ENCODE measurements around the gene ULK4. TPM values are rescaled to one million over a fixed set of nuclear protein-coding genes. Genes with fewer than 3 reads are reported as not detected.

Gene ULK4
- total and polyA plus RNA-seq, 2 donors (not counting 1 experiment from before 2014, with no cell fraction given): 9.1 to 9.7 TPM

DNA sequence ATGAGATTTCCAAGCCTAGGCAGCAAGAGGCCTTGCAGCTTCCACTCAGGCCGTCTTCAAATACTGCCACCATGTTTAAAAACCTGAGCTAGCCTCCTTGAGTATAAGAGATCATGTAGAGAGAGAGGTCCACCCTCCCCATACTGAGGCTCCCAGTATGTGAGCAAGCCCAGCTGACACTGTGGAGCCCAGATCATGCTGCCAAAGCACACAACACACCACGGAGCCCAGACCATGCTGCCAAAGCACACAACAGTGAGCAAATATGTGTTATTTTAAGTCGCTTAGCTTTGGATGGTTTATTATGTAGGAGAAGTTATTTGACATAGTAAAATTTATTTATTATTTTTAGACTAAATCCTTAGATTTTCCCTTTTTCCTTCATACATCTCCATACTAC lies 428.9 kb downstream of the ULK4 start:
- TF ChIP-seq, protein P1, sequence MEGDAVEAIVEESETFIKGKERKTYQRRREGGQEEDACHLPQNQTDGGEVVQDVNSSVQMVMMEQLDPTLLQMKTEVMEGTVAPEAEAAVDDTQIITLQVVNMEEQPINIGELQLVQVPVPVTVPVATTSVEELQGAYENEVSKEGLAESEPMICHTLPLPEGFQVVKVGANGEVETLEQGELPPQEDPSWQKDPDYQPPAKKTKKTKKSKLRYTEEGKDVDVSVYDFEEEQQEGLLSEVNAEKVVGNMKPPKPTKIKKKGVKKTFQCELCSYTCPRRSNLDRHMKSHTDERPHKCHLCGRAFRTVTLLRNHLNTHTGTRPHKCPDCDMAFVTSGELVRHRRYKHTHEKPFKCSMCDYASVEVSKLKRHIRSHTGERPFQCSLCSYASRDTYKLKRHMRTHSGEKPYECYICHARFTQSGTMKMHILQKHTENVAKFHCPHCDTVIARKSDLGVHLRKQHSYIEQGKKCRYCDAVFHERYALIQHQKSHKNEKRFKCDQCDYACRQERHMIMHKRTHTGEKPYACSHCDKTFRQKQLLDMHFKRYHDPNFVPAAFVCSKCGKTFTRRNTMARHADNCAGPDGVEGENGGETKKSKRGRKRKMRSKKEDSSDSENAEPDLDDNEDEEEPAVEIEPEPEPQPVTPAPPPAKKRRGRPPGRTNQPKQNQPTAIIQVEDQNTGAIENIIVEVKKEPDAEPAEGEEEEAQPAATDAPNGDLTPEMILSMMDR (conservative IDR thresholded peaks at IDR 0.05 in 1 of 2, IDR thresholded peaks at IDR 0.05 in 1 of 2; ENCODE audit: low read depth in 1 of 2, low read length in 2 of 2): no peak
- no peak for TF ChIP-seq EZH2 (IDR thresholded peaks at IDR 0.05; ENCODE audit: low read length, missing control alignments)
- DNase-seq (ENCODE audit: low read depth in 2 of 2): no peak
- Histone ChIP-seq H3K9ac (ENCODE audit: insufficient read depth, low read length) (no peak overlapping the region), H3K79me2 (ENCODE audit: control insufficient read depth, insufficient read depth, low read length) (no peaks in the 10 kb centered on the region), H3K4me2 (ENCODE audit: extremely low read depth, insufficient read depth, low read length) (no peak overlapping the region), H4K20me1 (ENCODE audit: control insufficient read depth, extremely low read depth, insufficient read depth, low read length) (no peaks in the 10 kb centered on the region), H3K36me3 (ENCODE audit: control insufficient read depth, insufficient read depth, low read length) (no peaks in the 10 kb centered on the region), H3K4me3 (replicated peaks in 1 of 4; ENCODE audit: control extremely low read depth in 1 of 4, insufficient read depth in 1 of 4, low read depth in 3 of 4, low read length in 4 of 4) (no peak overlapping the region), H3K27me3 (ENCODE audit: control insufficient read depth, insufficient read depth, low read length) (no peaks in the 10 kb centered on the region), H3K9me3 (ENCODE audit: control insufficient read depth, insufficient read depth, low read depth, low read length) (no peaks in the 10 kb centered on the region), H3K27ac (ENCODE audit: insufficient read depth, low read length) (no peak overlapping the region), H2AFZ (ENCODE audit: low read length) (no peak overlapping the region), H3K4me1 (ENCODE audit: control insufficient read depth, extremely low read depth, insufficient read depth, low read length) (no peaks in the 10 kb centered on the region)

DNA sequence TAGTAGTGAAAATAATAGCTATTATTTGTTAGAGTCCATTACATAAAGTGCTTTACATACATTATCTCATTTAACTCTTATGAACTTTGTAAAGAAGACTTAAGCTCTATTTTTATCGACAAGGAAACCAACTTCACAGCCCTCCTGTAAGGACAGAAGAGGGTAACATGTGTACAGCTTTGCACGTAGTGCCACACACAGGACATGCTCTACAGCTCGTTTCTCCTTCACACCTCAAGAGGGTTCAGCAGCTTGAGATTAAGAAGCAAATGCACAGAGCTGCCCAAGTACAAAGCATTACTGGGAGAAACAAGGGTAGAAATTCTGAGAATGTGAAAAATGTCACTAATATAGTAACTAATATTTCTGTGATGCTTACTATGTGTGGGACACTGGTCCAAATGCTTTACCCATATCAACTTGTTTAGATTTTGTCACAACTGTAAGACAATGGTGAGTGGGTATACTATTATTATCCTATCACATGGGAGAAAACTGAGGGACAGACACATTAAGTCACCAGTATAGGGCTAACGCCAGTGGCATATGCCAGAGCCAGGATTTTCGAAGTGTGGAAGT lies 434.8 kb downstream of the ULK4 start:
- no peak for DNase-seq (ENCODE audit: low read depth in 2 of 2)
- H3K4me3 ChIP-seq (replicated peaks in 1 of 4; ENCODE audit: control extremely low read depth in 1 of 4, insufficient read depth in 1 of 4, low read depth in 3 of 4, low read length in 4 of 4): no peak overlapping the region
- no peak overlapping the region for H3K9ac ChIP-seq (ENCODE audit: insufficient read depth, low read length)
- no peaks in the 10 kb centered on the region for H3K27me3 ChIP-seq (ENCODE audit: control insufficient read depth, insufficient read depth, low read length)
- no peaks in the 10 kb centered on the region for H3K9me3 ChIP-seq (ENCODE audit: control insufficient read depth, insufficient read depth, low read depth, low read length)
- no peak for TF ChIP-seq EZH2 (IDR thresholded peaks at IDR 0.05; ENCODE audit: low read length, missing control alignments)
- TF ChIP-seq, protein P1 (conservative IDR thresholded peaks at IDR 0.05 in 1 of 2, IDR thresholded peaks at IDR 0.05 in 1 of 2; ENCODE audit: low read depth in 1 of 2, low read length in 2 of 2): no peak
- no peak overlapping the region for H2AFZ ChIP-seq (ENCODE audit: low read length)
- H3K4me1 ChIP-seq (ENCODE audit: control insufficient read depth, extremely low read depth, insufficient read depth, low read length): no peaks in the 10 kb centered on the region
- no peaks in the 10 kb centered on the region for H3K79me2 ChIP-seq (ENCODE audit: control insufficient read depth, insufficient read depth, low read length)
- no peaks in the 10 kb centered on the region for H3K36me3 ChIP-seq (ENCODE audit: control insufficient read depth, insufficient read depth, low read length)
- no peaks in the 10 kb centered on the region for H4K20me1 ChIP-seq (ENCODE audit: control insufficient read depth, extremely low read depth, insufficient read depth, low read length)
- no peak overlapping the region for H3K4me2 ChIP-seq (ENCODE audit: extremely low read depth, insufficient read depth, low read length)
- no peak overlapping the region for H3K27ac ChIP-seq (ENCODE audit: insufficient read depth, low read length)

DNA sequence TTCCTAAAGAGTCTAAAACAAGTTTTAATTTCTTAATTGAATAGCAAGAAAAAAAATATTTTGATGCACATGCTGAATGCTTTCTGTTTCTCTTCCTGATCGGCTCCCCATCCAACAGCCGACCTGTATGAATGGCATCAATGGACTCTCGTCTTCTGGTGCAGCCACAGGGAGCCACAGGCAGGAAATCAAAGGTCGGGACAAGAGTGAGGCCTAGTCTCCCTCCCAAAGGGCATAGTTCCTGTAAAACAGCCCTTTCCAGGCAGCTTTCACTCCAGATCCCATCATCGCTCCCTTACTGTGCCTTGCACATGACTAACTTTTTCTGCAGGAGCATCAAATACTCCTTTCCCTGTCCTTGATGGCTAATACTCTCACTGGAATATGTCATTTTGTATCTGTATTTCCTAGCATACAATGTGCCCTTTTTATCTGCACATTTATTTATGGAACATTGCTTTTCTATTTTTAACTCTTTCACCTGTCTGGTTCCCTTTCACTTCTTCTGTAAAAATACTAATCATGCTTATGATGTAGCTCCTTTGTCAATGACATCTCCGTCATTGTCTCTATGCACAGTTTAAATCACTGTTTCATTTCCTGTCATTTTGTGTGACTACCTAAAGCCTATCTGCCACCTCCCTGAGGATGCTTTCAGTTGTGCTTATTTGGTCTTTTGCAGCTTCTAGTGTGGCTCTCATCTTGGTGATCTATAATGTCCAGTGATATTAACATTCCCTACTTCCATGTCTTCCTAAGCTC lies 436.4 kb downstream of the ULK4 start:
- H4K20me1 ChIP-seq (ENCODE audit: control insufficient read depth, extremely low read depth, insufficient read depth, low read length): no peaks in the 10 kb centered on the region
- no peak overlapping the region for H3K27ac ChIP-seq (ENCODE audit: insufficient read depth, low read length)
- H3K79me2 ChIP-seq (ENCODE audit: control insufficient read depth, insufficient read depth, low read length): no peaks in the 10 kb centered on the region
- DNase-seq (ENCODE audit: low read depth in 2 of 2): no peak
- no peak overlapping the region for H2AFZ ChIP-seq (ENCODE audit: low read length)
- no peaks in the 10 kb centered on the region for H3K9me3 ChIP-seq (ENCODE audit: control insufficient read depth, insufficient read depth, low read depth, low read length)
- no peaks in the 10 kb centered on the region for H3K27me3 ChIP-seq (ENCODE audit: control insufficient read depth, insufficient read depth, low read length)
- TF ChIP-seq, protein P1 (conservative IDR thresholded peaks at IDR 0.05 in 1 of 2, IDR thresholded peaks at IDR 0.05 in 1 of 2; ENCODE audit: low read depth in 1 of 2, low read length in 2 of 2): no peak
- no peaks in the 10 kb centered on the region for H3K36me3 ChIP-seq (ENCODE audit: control insufficient read depth, insufficient read depth, low read length)
- no peak overlapping the region for H3K9ac ChIP-seq (ENCODE audit: insufficient read depth, low read length)
- H3K4me2 ChIP-seq (ENCODE audit: extremely low read depth, insufficient read depth, low read length): no peak overlapping the region
- no peak overlapping the region for H3K4me3 ChIP-seq (replicated peaks in 1 of 4; ENCODE audit: control extremely low read depth in 1 of 4, insufficient read depth in 1 of 4, low read depth in 3 of 4, low read length in 4 of 4)
- no peaks in the 10 kb centered on the region for H3K4me1 ChIP-seq (ENCODE audit: control insufficient read depth, extremely low read depth, insufficient read depth, low read length)
